Thyroid gland (tissue), 4 donors: ENCODE data around the gene FANCC.

Source experiments
- CTCF ChIP-seq, 6 experiments: fragments of 200-600 bp in 3 of 6; fragments of 450-650 bp in 3 of 6; sonication (generic) in 3 of 6; IDR thresholded peaks; one replicate each; pipeline ENCODE4 v1.5.1; 2016 to 2019; ENCODE audit warnings: antibody characterized with exemption in 6 of 6, mild to moderate bottlenecking in 2 of 6, inconsistent platforms in 1 of 6, moderate library complexity in 1 of 6
- POLR2A ChIP-seq, 2 donors: fragments of 450-650 bp; IDR thresholded peaks; one replicate each; pipeline ENCODE4 v1.6.1; 2017; ENCODE audit warnings: antibody characterized with exemption in 2 of 2, mild to moderate bottlenecking in 2 of 2, moderate library complexity in 1 of 2

- no peak for TF ChIP-seq CTCF (IDR thresholded peaks at IDR 0.05)
- no peak for TF ChIP-seq POLR2A (IDR thresholded peaks at IDR 0.05)
These were observed 196.6 kb downstream of the FANCC start for GRCh38 chr9:95120781-95121370.
